Suprapubic skin (tissue), 4 donors: ENCODE measurements around the gene CHD2.

Experiments
- CTCF ChIP-seq, 2 donors: fragments of 200-600 bp in 1 of 2; fragments of 450-650 bp in 1 of 2; sonication (generic) in 1 of 2; IDR thresholded peaks; one replicate each; pipeline ENCODE4 v1.5.1; 2016 to 2019; ENCODE audit warnings: antibody characterized with exemption in 2 of 2, mild to moderate bottlenecking in 1 of 2, moderate library complexity in 1 of 2
- POLR2A ChIP-seq, 2 donors: fragments of 450-650 bp; IDR thresholded peaks; one replicate each; pipeline ENCODE4 v1.6.1; 2017; ENCODE audit warnings: antibody characterized with exemption in 2 of 2, mild to moderate bottlenecking in 2 of 2, moderate library complexity in 2 of 2
- POLR2AphosphoS5 ChIP-seq, 3 donors: sonication (generic); formaldehyde crosslinking; IDR thresholded peaks; one replicate each; pipeline ENCODE4 v1.6.1; 2017; ENCODE audit warnings: antibody characterized with exemption in 3 of 3

DNA sequence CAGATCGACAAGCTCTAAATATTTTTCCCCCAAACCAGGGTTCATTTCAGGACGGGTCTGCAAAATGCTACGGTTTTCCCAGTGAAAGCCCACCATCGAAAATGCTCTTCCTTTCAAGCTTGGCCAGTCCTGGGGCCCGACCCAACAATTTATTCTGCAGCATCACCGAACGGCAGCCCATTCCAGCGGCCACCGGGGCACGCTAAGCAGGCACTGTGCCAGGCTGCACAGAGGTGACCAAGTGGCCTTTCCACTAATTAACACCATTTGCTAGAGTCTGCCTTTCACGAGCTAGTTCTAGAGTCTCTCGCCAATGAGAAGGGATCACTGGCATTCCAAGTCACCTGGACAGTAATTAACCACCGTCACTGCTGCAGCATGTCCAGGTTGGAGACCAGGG, 174.5 kb downstream of the CHD2 start:
- TF ChIP-seq CTCF (IDR thresholded peaks at IDR 0.05) (no peak), POLR2A (IDR thresholded peaks at IDR 0.05) (no peak), POLR2AphosphoS5 (IDR thresholded peaks at IDR 0.05) (no peak)
